ENCODE measurements around the gene PDGFD.

The PDGFD gene

DNA sequence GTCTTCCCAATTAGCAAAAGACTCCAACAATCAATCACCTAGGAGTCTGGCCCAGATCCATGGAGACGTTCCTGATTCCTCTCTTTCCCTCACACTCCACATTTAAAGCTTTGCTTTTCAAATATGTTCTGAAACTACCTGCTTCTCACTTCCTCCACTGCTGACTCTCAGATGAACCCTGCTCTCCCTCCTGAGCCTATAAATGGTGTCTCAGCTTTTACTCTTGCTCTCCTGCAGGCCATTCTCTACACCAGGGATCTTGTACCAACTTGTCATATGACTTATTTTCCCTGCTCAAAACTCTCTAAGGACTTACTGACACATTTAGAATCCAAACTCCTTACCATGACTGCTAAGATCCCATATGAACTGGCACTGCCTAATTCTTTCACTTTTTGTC, 265.9 kb downstream of the PDGFD start:
- TF ChIP-seq, protein P1, sequence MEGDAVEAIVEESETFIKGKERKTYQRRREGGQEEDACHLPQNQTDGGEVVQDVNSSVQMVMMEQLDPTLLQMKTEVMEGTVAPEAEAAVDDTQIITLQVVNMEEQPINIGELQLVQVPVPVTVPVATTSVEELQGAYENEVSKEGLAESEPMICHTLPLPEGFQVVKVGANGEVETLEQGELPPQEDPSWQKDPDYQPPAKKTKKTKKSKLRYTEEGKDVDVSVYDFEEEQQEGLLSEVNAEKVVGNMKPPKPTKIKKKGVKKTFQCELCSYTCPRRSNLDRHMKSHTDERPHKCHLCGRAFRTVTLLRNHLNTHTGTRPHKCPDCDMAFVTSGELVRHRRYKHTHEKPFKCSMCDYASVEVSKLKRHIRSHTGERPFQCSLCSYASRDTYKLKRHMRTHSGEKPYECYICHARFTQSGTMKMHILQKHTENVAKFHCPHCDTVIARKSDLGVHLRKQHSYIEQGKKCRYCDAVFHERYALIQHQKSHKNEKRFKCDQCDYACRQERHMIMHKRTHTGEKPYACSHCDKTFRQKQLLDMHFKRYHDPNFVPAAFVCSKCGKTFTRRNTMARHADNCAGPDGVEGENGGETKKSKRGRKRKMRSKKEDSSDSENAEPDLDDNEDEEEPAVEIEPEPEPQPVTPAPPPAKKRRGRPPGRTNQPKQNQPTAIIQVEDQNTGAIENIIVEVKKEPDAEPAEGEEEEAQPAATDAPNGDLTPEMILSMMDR (IDR thresholded peaks at IDR 0.05; ENCODE audit: control insufficient read depth, insufficient read depth, low read depth, low read length, missing control alignments) = no peak
- H3K4me3 ChIP-seq (ENCODE audit: control insufficient read depth, low read depth, low read length) = no peak overlapping the region
- DNase-seq (ENCODE audit: low read depth) = no peak

DNA sequence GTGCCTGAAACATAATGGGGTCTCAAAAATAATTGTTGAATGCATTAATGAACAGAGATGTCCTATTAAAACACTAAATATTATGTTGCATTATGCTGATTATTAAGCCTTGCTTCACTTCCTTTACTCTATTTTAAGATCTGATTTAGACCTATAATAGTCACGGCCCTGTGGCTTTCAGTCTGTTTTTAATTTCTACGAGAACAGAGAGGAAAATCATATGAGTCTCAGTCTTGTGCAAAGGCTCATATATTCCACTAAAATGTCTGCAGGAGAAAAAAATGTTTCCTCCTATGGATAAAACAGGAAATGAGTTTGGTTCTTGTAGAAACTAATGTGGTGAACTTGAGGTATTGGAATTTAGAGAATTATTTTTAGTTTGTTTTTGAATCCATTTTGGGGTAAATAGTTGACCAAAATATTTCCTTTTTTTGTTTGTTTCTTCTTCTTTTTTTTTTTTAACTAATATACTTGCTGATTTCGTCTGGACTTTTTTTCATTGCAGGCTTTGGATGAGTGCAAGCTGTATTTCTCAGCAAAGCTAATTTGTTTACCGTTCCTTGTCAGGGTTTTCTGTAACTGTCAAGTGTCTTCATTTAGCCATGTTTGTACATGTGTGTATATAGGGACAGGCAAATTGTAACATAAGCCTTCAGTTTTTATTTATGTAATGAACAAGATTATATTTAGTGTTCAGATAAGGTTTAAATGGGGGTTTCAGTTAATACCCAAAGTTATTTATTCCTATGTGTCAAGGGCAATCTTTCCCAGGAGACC, 266.6 kb downstream of the PDGFD start:
- DNase-seq (ENCODE audit: low read depth) = no peak
- TF ChIP-seq, protein P1 (IDR thresholded peaks at IDR 0.05; ENCODE audit: control insufficient read depth, insufficient read depth, low read depth, low read length, missing control alignments) = no peak
- no peak overlapping the region for H3K4me3 ChIP-seq (ENCODE audit: control insufficient read depth, low read depth, low read length)

DNA sequence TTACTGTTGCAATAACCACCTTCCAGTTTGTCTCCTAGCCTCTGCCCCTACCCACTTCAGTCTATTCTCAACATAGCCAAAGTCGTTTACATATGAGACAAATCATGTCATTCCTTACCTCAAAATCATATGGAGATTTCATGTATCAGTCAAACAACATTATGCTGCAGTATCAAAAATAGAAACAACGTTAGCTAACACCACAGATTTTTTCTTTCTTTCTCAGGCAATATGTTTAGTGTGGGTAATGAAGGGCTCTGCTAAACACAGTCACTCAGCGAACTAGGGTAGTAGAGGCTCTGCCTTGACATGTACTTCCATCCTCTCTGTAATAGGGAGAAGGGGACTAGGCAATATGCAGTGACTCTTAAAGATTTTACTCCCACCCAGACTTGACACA, 268.8 kb downstream of the PDGFD start:
- TF ChIP-seq, protein P1 (IDR thresholded peaks at IDR 0.05; ENCODE audit: control insufficient read depth, insufficient read depth, low read depth, low read length, missing control alignments) = no peak
- no peak overlapping the region for H3K4me3 ChIP-seq (ENCODE audit: control insufficient read depth, low read depth, low read length)
- no peak for DNase-seq (ENCODE audit: low read depth)

DNA sequence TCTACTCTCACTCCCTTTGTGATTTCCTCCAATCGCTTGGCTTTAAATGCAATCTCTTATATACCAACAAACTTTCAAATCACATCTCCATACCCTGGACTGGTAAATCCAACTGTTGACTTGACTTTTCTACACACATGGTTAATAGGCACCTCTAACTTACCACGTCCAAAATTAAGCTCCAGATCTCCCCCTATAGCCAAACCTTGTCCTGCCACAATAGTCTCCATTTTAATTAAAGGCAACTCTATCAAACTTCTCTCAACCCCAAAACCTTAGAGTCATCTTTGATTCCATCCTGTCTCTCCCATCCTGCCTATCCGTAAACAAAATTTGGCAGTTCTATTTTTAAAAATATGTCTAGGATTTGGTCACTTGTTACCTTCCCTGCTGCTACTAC, 269.3 kb downstream of the PDGFD start:
- no peak overlapping the region for H3K4me3 ChIP-seq (ENCODE audit: control insufficient read depth, low read depth, low read length)
- TF ChIP-seq, protein P1 (IDR thresholded peaks at IDR 0.05; ENCODE audit: control insufficient read depth, insufficient read depth, low read depth, low read length, missing control alignments) = no peak
- DNase-seq (ENCODE audit: low read depth) = no peak

DNA sequence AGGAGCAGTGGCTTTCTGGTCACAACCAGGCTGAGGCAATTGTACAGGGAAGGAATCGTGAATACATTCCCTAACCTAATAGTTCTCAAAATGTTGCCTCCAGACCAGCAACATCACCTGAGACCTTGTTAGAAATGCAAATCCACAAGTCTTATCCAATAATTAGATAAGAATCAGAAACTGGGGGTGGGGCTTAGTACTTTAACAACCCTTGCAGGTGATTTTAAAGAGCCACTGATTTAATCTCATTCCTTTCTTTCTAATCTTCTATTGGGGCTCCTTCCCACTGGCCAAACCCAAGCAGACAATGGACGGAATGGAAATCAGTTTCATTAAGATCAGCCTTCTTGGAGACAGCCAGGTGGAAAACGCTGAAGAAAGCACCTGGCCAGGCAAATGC, 269.9 kb downstream of the PDGFD start:
- no peak overlapping the region for H3K4me3 ChIP-seq (ENCODE audit: control insufficient read depth, low read depth, low read length)
- TF ChIP-seq, protein P1 (IDR thresholded peaks at IDR 0.05; ENCODE audit: control insufficient read depth, insufficient read depth, low read depth, low read length, missing control alignments) = no peak
- no peak for DNase-seq (ENCODE audit: low read depth)

DNA sequence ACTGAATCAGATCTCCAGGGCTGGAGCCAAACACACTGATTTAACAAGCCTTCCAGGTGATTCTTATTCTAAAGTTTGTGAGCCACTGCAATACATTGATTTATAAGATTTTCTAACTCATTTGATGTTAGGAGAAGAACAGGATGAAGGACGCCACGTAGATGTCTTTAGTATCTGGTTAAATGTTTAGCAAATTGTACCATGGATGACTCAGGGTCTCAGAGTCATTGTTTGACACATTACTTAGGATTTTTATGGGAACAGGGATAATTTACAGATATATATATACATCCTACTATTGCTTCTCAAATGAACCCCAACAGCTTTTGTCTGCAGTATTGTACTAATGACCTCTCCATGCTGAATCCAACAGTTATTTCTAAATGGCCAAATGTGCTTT, 270.6 kb downstream of the PDGFD start:
- H3K4me3 ChIP-seq (ENCODE audit: control insufficient read depth, low read depth, low read length) = no peak overlapping the region
- TF ChIP-seq, protein P1 (IDR thresholded peaks at IDR 0.05; ENCODE audit: control insufficient read depth, insufficient read depth, low read depth, low read length, missing control alignments) = no peak
- no peak for DNase-seq (ENCODE audit: low read depth)
